ENCODE measurements around the gene C3orf70. TPM values are rescaled to one million over a fixed set of nuclear protein-coding genes. Genes with fewer than 3 reads are reported as not detected.

C3orf70 gene
- total RNA-seq, 2 donors from 2014 or later, result 2.6 to 3.4 TPM

GRCh38 chr3:185087419-185087818 is 65.4 kb downstream of the C3orf70 start:
- Histone ChIP-seq H3K27me3 (no peaks in the 10 kb centered on the region), H3K4me3 (no peak overlapping the region), H3K9me3 (no peaks in the 10 kb centered on the region), H3K4me1 (no peaks in the 10 kb centered on the region), H3K36me3 (no peaks in the 10 kb centered on the region), H3K27ac (no peak overlapping the region)
- no peak for DNase-seq (ENCODE audit: low spot score)
- no peak for TF ChIP-seq CTCF (IDR thresholded peaks at IDR 0.05)

- Histone ChIP-seq H3K4me3 (no peak overlapping the region), H3K27me3 (no peaks in the 10 kb centered on the region), H3K4me1 (no peaks in the 10 kb centered on the region), H3K36me3 (no peaks in the 10 kb centered on the region), H3K27ac (no peak overlapping the region), H3K9me3 (no peaks in the 10 kb centered on the region)
- DNase-seq (ENCODE audit: low spot score), result no peak
- TF ChIP-seq CTCF (IDR thresholded peaks at IDR 0.05), result no peak
Measured at GRCh38 chr3:185084901-185085300, 68.0 kb downstream of the C3orf70 start.

DNA sequence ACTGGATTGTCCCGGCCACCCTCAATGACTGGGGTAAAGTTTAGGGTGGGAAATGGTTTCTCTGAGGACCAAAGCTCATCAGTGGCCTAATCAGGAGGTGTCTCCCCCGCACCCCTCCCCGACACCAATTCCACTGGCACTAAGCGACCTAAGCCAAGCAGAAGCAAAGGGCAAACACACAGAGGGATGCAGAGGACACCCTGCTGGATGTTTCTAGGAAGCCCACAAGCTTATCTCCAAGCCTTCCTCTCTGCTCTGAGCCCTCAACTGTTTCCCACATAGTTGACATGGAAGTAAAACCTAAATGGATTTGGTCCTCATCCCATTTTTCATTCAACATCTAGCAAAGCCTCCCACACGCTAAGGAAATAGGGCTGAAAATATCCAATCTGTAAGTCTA is 68.5 kb downstream of the C3orf70 start:
- Histone ChIP-seq H3K4me3 (no peak overlapping the region), H3K36me3 (no peaks in the 10 kb centered on the region), H3K9me3 (no peaks in the 10 kb centered on the region), H3K4me1 (no peaks in the 10 kb centered on the region), H3K27ac (no peak overlapping the region), H3K27me3 (no peaks in the 10 kb centered on the region)
- TF ChIP-seq CTCF (IDR thresholded peaks at IDR 0.05), result no peak
- DNase-seq (ENCODE audit: low spot score), result no peak

GRCh38 chr3:185082829-185083228 is 70.0 kb downstream of the C3orf70 start:
- H3K4me3 ChIP-seq, result no peak overlapping the region
- H3K27ac ChIP-seq, result no peak overlapping the region
- no peak for TF ChIP-seq CTCF (IDR thresholded peaks at IDR 0.05)
- H3K4me1 ChIP-seq, result no peaks in the 10 kb centered on the region
- H3K27me3 ChIP-seq, result no peaks in the 10 kb centered on the region
- no peaks in the 10 kb centered on the region for H3K9me3 ChIP-seq
- H3K36me3 ChIP-seq, result no peaks in the 10 kb centered on the region
- no peak for DNase-seq (ENCODE audit: low spot score)

DNA sequence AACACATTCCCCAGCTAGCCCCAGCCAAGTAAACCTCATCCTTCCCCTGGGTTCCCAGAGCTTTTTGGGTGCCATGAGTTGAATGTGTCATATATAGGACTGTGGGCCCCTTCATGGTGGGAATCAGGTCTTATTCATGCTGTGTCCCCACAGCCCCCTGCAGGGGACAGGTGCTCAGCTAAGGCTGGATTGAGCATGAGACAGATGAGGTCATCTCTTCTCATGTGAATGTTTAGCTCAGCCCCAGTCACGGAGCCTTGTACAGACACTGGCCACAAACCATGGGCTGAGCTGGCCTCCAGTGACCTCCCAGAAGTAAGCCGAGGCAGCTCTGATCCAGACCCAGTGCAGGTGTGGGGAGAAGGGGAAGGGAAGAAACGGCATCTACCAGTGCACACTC is 70.7 kb downstream of the C3orf70 start:
- H3K36me3 ChIP-seq, result no peaks in the 10 kb centered on the region
- H3K27me3 ChIP-seq, result no peaks in the 10 kb centered on the region
- H3K9me3 ChIP-seq, result no peaks in the 10 kb centered on the region
- no peak overlapping the region for H3K4me3 ChIP-seq
- H3K4me1 ChIP-seq, result no peaks in the 10 kb centered on the region
- TF ChIP-seq CTCF (IDR thresholded peaks at IDR 0.05), result no peak
- no peak overlapping the region for H3K27ac ChIP-seq
- no peak for DNase-seq (ENCODE audit: low spot score)

GRCh38 chr3:185081521-185081920 is 71.3 kb downstream of the C3orf70 start:
- H3K4me3 ChIP-seq, result no peak overlapping the region
- H3K4me1 ChIP-seq, result no peaks in the 10 kb centered on the region
- no peak for DNase-seq (ENCODE audit: low spot score)
- H3K27ac ChIP-seq, result no peak overlapping the region
- TF ChIP-seq CTCF (IDR thresholded peaks at IDR 0.05), result no peak
- no peaks in the 10 kb centered on the region for H3K36me3 ChIP-seq
- no peaks in the 10 kb centered on the region for H3K27me3 ChIP-seq
- no peaks in the 10 kb centered on the region for H3K9me3 ChIP-seq

All from right atrium auricular region (tissue), 2 donors.